ENCODE measurements around the gene FAM209A.

GRCh38 chr20:56518126-56518525, 6.4 kb upstream of the FAM209A start:
- TF ChIP-seq KDM1A (IDR thresholded peaks at IDR 0.05; ENCODE audit: low read depth) (no peak), JUN (IDR thresholded peaks at IDR 0.05) (no peak), RNF2 (IDR thresholded peaks at IDR 0.05; ENCODE audit: borderline replicate concordance, low read depth) (no peak), CTCF (IDR thresholded peaks at IDR 0.05) (no peak), RAD21 (conservative IDR thresholded peaks at IDR 0.05 in 1 of 2, IDR thresholded peaks at IDR 0.05 in 1 of 2) (no peak), SMC3 (IDR thresholded peaks at IDR 0.05) (no peak), EP300 (IDR thresholded peaks at IDR 0.05) (no peak), PHF8 (IDR thresholded peaks at IDR 0.05; ENCODE audit: borderline replicate concordance, low read depth) (no peak), FOXS1 (CRISPR knock-in tag; IDR thresholded peaks at IDR 0.05) (no peak), SREBF2 (IDR thresholded peaks at IDR 0.05) (no peak), MAX (IDR thresholded peaks at IDR 0.05) (no peak), NFE2L2 (conservative IDR thresholded peaks at IDR 0.05; ENCODE audit: low read length) (no peak)
